H1 (cell line): Measurements from ENCODE around the gene C19orf38.

Experiments used
- CHD2 ChIP-seq: IDR thresholded peaks from 2 replicates; pipeline ENCODE4 v1.6.1; 2012; ENCODE audit warnings: low read length, improper control_type of control experiment
- FOSL1 ChIP-seq: IDR thresholded peaks from 2 replicates; pipeline ENCODE4 v1.6.1; 2011; ENCODE audit warnings: mild to moderate bottlenecking, low read depth, low read length, moderate library complexity; ENCODE audit not compliant: insufficient read depth
- JUND ChIP-seq: IDR thresholded peaks from 2 replicates; pipeline ENCODE4 v1.6.1; 2011; ENCODE audit warnings: mild to moderate bottlenecking, improper control_type of control experiment, low read length
- KDM1A ChIP-seq: fragments of 200-600, 300-600 bp; sonication (generic); IDR thresholded peaks from 2 replicates; pipeline ENCODE4 v1.7.1; 2016; ENCODE audit warnings: mild to moderate bottlenecking, low read length, borderline replicate concordance
- POLR2A ChIP-seq, 2 experiments: IDR thresholded peaks; 1 replicate in 1 of 2; 2 replicates in 1 of 2; pipeline ENCODE4 v1.6.1; 2011; ENCODE audit warnings: low read depth in 2 of 2, low read length in 2 of 2, mild to moderate bottlenecking in 2 of 2; ENCODE audit errors: control extremely low read depth in 1 of 2
- POLR2AphosphoS5 ChIP-seq: IDR thresholded peaks from 2 replicates; pipeline ENCODE4 v1.6.1; 2011; ENCODE audit warnings: low read depth, low read length
- SIN3A ChIP-seq, 2 experiments: IDR thresholded peaks in 1 of 2; conservative IDR thresholded peaks in 1 of 2; 2 replicates each; pipeline ENCODE4 v1.6.1; 2011 to 2012; ENCODE audit warnings: low read length in 2 of 2, improper control_type of control experiment in 1 of 2, low read depth in 1 of 2, mild to moderate bottlenecking in 1 of 2
- SP1 ChIP-seq: IDR thresholded peaks from 2 replicates; pipeline ENCODE4 v1.6.1; 2011; ENCODE audit warnings: low read depth, low read length
- TCF12 ChIP-seq: IDR thresholded peaks from 2 replicates; pipeline ENCODE4 v1.6.1; 2011; ENCODE audit warnings: low read depth, mild to moderate bottlenecking, low read length
- YY1 ChIP-seq: IDR thresholded peaks from 2 replicates; pipeline ENCODE4 v1.6.1; 2011; ENCODE audit warnings: low read depth, mild to moderate bottlenecking, low read length
- TF ChIP-seq, protein P1 (sequence below), 3 experiments: IDR thresholded peaks; 1 replicate in 2 of 3; 2 replicates in 1 of 3; pipeline versions ENCODE4 v1.5.1 to v1.6.1; 2011; ENCODE audit warnings: low read length in 3 of 3, mild to moderate bottlenecking in 3 of 3, inconsistent platforms in 2 of 3, low read depth in 1 of 3, moderate library complexity in 1 of 3; ENCODE audit not compliant: insufficient read depth in 1 of 3; ENCODE audit errors: control extremely low read depth in 1 of 3

DNA sequence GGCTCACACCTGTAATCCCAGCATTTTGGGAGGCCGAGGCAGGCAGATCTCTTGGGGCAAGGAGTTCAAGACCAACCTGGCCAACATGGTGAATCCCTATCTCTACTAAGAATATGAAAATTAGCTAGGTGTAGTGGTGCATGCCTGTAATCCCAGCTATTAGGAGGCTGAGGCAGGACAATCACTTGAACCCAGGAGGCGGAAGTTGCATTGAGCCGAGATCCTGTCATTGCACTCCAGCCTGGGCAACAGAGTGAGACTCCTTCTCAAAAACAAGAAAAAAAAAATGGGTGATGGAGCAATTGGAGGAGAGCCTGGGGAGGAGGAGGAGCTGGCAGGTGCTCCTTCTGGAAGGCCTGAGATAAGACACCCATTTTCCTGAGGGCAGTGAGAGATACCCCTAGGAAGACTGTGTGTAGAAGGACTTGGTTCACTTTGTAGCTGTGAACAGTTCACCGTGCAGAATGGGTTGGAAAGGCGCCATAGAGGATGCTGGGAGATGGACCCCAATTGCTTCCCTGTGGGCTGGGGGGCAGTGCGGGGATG, 14.4 kb downstream of the C19orf38 start:
- TF ChIP-seq, protein P1, sequence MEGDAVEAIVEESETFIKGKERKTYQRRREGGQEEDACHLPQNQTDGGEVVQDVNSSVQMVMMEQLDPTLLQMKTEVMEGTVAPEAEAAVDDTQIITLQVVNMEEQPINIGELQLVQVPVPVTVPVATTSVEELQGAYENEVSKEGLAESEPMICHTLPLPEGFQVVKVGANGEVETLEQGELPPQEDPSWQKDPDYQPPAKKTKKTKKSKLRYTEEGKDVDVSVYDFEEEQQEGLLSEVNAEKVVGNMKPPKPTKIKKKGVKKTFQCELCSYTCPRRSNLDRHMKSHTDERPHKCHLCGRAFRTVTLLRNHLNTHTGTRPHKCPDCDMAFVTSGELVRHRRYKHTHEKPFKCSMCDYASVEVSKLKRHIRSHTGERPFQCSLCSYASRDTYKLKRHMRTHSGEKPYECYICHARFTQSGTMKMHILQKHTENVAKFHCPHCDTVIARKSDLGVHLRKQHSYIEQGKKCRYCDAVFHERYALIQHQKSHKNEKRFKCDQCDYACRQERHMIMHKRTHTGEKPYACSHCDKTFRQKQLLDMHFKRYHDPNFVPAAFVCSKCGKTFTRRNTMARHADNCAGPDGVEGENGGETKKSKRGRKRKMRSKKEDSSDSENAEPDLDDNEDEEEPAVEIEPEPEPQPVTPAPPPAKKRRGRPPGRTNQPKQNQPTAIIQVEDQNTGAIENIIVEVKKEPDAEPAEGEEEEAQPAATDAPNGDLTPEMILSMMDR (IDR thresholded peaks at IDR 0.05; ENCODE audit: control extremely low read depth in 1 of 3, insufficient read depth in 1 of 3, low read depth in 1 of 3, low read length in 3 of 3): no peak
- TF ChIP-seq FOSL1 (no peak), KDM1A (no peak), YY1 (no peak), SP1 (no peak), POLR2A (IDR thresholded peaks at IDR 0.05; ENCODE audit: control extremely low read depth in 1 of 2, low read depth in 2 of 2, low read length in 2 of 2) (no peak), JUND (no peak), TCF12 (no peak), CHD2 (no peak), SIN3A (conservative IDR thresholded peaks at IDR 0.05 in 1 of 2, IDR thresholded peaks at IDR 0.05 in 1 of 2; ENCODE audit: low read depth in 1 of 2, low read length in 2 of 2) (no peak), POLR2AphosphoS5 (no peak)
